ENCODE data around the gene PRCC. TPM values are rescaled to one million over a fixed set of nuclear protein-coding genes. Genes with fewer than 3 reads are reported as not detected.

PRCC gene
- total and polyA plus RNA-seq, 2 of the 8 experiments (the other 6 are each of a cell fraction or from before 2014, with no cell fraction given) = 95.2 to 115 TPM

Other genes with a start within 250 kb of the PRCC start
- gene IQGAP3, start 195.0 kb upstream of the PRCC start, total RNA-seq (2021; fragmentation: NEBNext Ultra II Directional; extraction: Animal tissue kit (Norgen Biotek cat#: 25700)) = 20.9 and 22.3 TPM in 2 replicates
- 14.6 and 18.2 TPM in 2 replicates for gene IQGAP3, start 195.0 kb upstream of the PRCC start, polyA plus RNA-seq (2011; rRNA removed)
- gene TTC24, start 187.8 kb upstream of the PRCC start, total RNA-seq (2021; fragmentation: NEBNext Ultra II Directional; extraction: Animal tissue kit (Norgen Biotek cat#: 25700)) = not detected in 2 replicates
- 0.08 TPM in 1 of 2 replicates, not detected in the other for gene TTC24, start 187.8 kb upstream of the PRCC start, polyA plus RNA-seq (2011; rRNA removed)
- gene NAXE, start 175.8 kb upstream of the PRCC start, total RNA-seq (2021; fragmentation: NEBNext Ultra II Directional; extraction: Animal tissue kit (Norgen Biotek cat#: 25700)) = 73.1 and 75.4 TPM in 2 replicates
- gene NAXE, start 175.8 kb upstream of the PRCC start, polyA plus RNA-seq (2011; rRNA removed) = 74.3 and 99.5 TPM in 2 replicates
- gene GPATCH4, start 166.1 kb upstream of the PRCC start, total RNA-seq (2021; fragmentation: NEBNext Ultra II Directional; extraction: Animal tissue kit (Norgen Biotek cat#: 25700)) = 47.9 and 48.5 TPM in 2 replicates
- 19.3 and 20.5 TPM in 2 replicates for gene GPATCH4, start 166.1 kb upstream of the PRCC start, polyA plus RNA-seq (2011; rRNA removed)
- 0.19 TPM in 1 of 2 replicates, not detected in the other for gene HAPLN2, start 148.1 kb upstream of the PRCC start, total RNA-seq (2021; fragmentation: NEBNext Ultra II Directional; extraction: Animal tissue kit (Norgen Biotek cat#: 25700))
- 0.51 and 1.2 TPM in 2 replicates for gene HAPLN2, start 148.1 kb upstream of the PRCC start, polyA plus RNA-seq (2011; rRNA removed)
- gene BCAN, start 125.4 kb upstream of the PRCC start, total RNA-seq (2021; fragmentation: NEBNext Ultra II Directional; extraction: Animal tissue kit (Norgen Biotek cat#: 25700)) = 3.8 and 4.5 TPM in 2 replicates
- gene BCAN, start 125.4 kb upstream of the PRCC start, polyA plus RNA-seq (2011; rRNA removed) = 17.1 and 24.0 TPM in 2 replicates
- gene NES, start 90.1 kb upstream of the PRCC start, total RNA-seq (2021; fragmentation: NEBNext Ultra II Directional; extraction: Animal tissue kit (Norgen Biotek cat#: 25700)) = 135 and 138 TPM in 2 replicates
- gene NES, start 90.1 kb upstream of the PRCC start, polyA plus RNA-seq (2011; rRNA removed) = 13.3 and 20.3 TPM in 2 replicates
- gene CRABP2, start 62.0 kb upstream of the PRCC start, total RNA-seq (2021; fragmentation: NEBNext Ultra II Directional; extraction: Animal tissue kit (Norgen Biotek cat#: 25700)) = 119 TPM in 2 replicates
- 69.2 and 130 TPM in 2 replicates for gene CRABP2, start 62.0 kb upstream of the PRCC start, polyA plus RNA-seq (2011; rRNA removed)
- 28.4 and 31.8 TPM in 2 replicates for gene METTL25B, start 39.1 kb upstream of the PRCC start, total RNA-seq (2021; fragmentation: NEBNext Ultra II Directional; extraction: Animal tissue kit (Norgen Biotek cat#: 25700))
- gene METTL25B, start 39.1 kb upstream of the PRCC start, polyA plus RNA-seq (2011; rRNA removed) = 30.1 and 43.1 TPM in 2 replicates
- 47.5 and 53.1 TPM in 2 replicates for gene ISG20L2, start 38.8 kb upstream of the PRCC start, total RNA-seq (2021; fragmentation: NEBNext Ultra II Directional; extraction: Animal tissue kit (Norgen Biotek cat#: 25700))
- 46.9 and 53.0 TPM in 2 replicates for gene ISG20L2, start 38.8 kb upstream of the PRCC start, polyA plus RNA-seq (2011; rRNA removed)
- gene MRPL24, start 26.4 kb upstream of the PRCC start, total RNA-seq (2021; fragmentation: NEBNext Ultra II Directional; extraction: Animal tissue kit (Norgen Biotek cat#: 25700)) = 34.4 and 35.2 TPM in 2 replicates
- gene MRPL24, start 26.4 kb upstream of the PRCC start, polyA plus RNA-seq (2011; rRNA removed) = 23.4 and 29.7 TPM in 2 replicates
- gene HDGF, start 15.9 kb upstream of the PRCC start, total RNA-seq (2021; fragmentation: NEBNext Ultra II Directional; extraction: Animal tissue kit (Norgen Biotek cat#: 25700)) = 391 and 395 TPM in 2 replicates
- 132 and 145 TPM in 2 replicates for gene HDGF, start 15.9 kb upstream of the PRCC start, polyA plus RNA-seq (2011; rRNA removed)
- gene SH2D2A, start 49.3 kb downstream of the PRCC start, total RNA-seq (2021; fragmentation: NEBNext Ultra II Directional; extraction: Animal tissue kit (Norgen Biotek cat#: 25700)) = 3.3 and 4.5 TPM in 2 replicates
- gene SH2D2A, start 49.3 kb downstream of the PRCC start, polyA plus RNA-seq (2011; rRNA removed) = 7.9 and 13.7 TPM in 2 replicates
- gene INSRR, start 91.6 kb downstream of the PRCC start, total RNA-seq (2021; fragmentation: NEBNext Ultra II Directional; extraction: Animal tissue kit (Norgen Biotek cat#: 25700)) = not detected in 2 replicates
- 0.02 TPM in 2 replicates for gene INSRR, start 91.6 kb downstream of the PRCC start, polyA plus RNA-seq (2011; rRNA removed)
- gene NTRK1, start 93.3 kb downstream of the PRCC start, total RNA-seq (2021; fragmentation: NEBNext Ultra II Directional; extraction: Animal tissue kit (Norgen Biotek cat#: 25700)) = 0.24 and 0.27 TPM in 2 replicates
- gene NTRK1, start 93.3 kb downstream of the PRCC start, polyA plus RNA-seq (2011; rRNA removed) = 0.12 and 0.13 TPM in 2 replicates
- 0.71 and 0.82 TPM in 2 replicates for gene PEAR1, start 126.2 kb downstream of the PRCC start, total RNA-seq (2021; fragmentation: NEBNext Ultra II Directional; extraction: Animal tissue kit (Norgen Biotek cat#: 25700))
- gene PEAR1, start 126.2 kb downstream of the PRCC start, polyA plus RNA-seq (2011; rRNA removed) = 0.63 and 0.77 TPM in 2 replicates
- not detected in 2 replicates for gene LRRC71, start 153.1 kb downstream of the PRCC start, total RNA-seq (2021; fragmentation: NEBNext Ultra II Directional; extraction: Animal tissue kit (Norgen Biotek cat#: 25700))
- gene LRRC71, start 153.1 kb downstream of the PRCC start, polyA plus RNA-seq (2011; rRNA removed) = 0.05 and 0.16 TPM in 2 replicates